ENCODE measurements around the gene ODF2L. TPM values are rescaled to one million over a fixed set of nuclear protein-coding genes. Genes with fewer than 3 reads are reported as not detected.

The ODF2L gene
- total RNA-seq, 4 donors from 2014 or later: 48.2 to 111 (median 64.7) TPM

- TF ChIP-seq CTCF (IDR thresholded peaks at IDR 0.05) (no peak), POLR2A (IDR thresholded peaks at IDR 0.05) (no peak)
- H3K4me3 ChIP-seq (replicated peaks in 1 of 3): no peak overlapping the region
- intact Hi-C loops (cut with DNase I): loop anchor here (10.0 kb wide), 1 partner anchor 116 kb away; no protein-coding TSS in a partner anchor
- H3K36me3 ChIP-seq: no peaks in the 10 kb centered on the region
- no peaks in the 10 kb centered on the region for H3K27me3 ChIP-seq
- 80 to 100% methylated on average over 1 of the region's 1 CpG for WGBS, 2 donors
- no peaks in the 10 kb centered on the region for H3K9me3 ChIP-seq
- H3K27ac ChIP-seq: no peak overlapping the region
- H3K4me1 ChIP-seq: no peaks in the 10 kb centered on the region
- DNase-seq: no peak
These were observed 17.3 kb downstream of the ODF2L start for GRCh38 chr1:86378813-86379212.

GRCh38 chr1:86377341-86377740 lies 18.8 kb downstream of the ODF2L start:
- TF ChIP-seq POLR2A (IDR thresholded peaks at IDR 0.05): no peak
- TF ChIP-seq CTCF (IDR thresholded peaks at IDR 0.05): no peak
- 92 to 100% methylated on average over 1 of the region's 1 CpG for WGBS, 2 donors

GRCh38 chr1:86375688-86376087 lies 20.4 kb downstream of the ODF2L start:
- no peak overlapping the region for H3K4me3 ChIP-seq (replicated peaks in 1 of 3)
- no peaks in the 10 kb centered on the region for H3K36me3 ChIP-seq
- H3K4me1 ChIP-seq: no peaks in the 10 kb centered on the region
- WGBS, 2 donors: 85 to 94% methylated on average over 1 of the region's 1 CpG
- DNase-seq: no peak
- intact Hi-C loops (cut with DNase I): loop anchor here (10.0 kb wide), 1 partner anchor 119 kb away; no protein-coding TSS in a partner anchor
- no peak for TF ChIP-seq POLR2A (IDR thresholded peaks at IDR 0.05)
- no peak for TF ChIP-seq CTCF (IDR thresholded peaks at IDR 0.05)
- no peaks in the 10 kb centered on the region for H3K27me3 ChIP-seq
- H3K9me3 ChIP-seq: no peaks in the 10 kb centered on the region
- H3K27ac ChIP-seq: no peak overlapping the region

More at GRCh38 chr1:86377341-86377740, 18.8 kb downstream of the ODF2L start:
- H3K27ac ChIP-seq: no peak overlapping the region
- no peaks in the 10 kb centered on the region for H3K4me1 ChIP-seq
- no peak for DNase-seq
- H3K4me3 ChIP-seq (replicated peaks in 1 of 3): no peak overlapping the region
- intact Hi-C loops (cut with DNase I): loop anchor here (10.0 kb wide), 1 partner anchor 117 kb away; no protein-coding TSS in a partner anchor
- H3K9me3 ChIP-seq: no peaks in the 10 kb centered on the region
- no peaks in the 10 kb centered on the region for H3K36me3 ChIP-seq
- H3K27me3 ChIP-seq: no peaks in the 10 kb centered on the region

- DNase-seq: no peak
- Histone ChIP-seq H3K27ac (no peak overlapping the region), H3K4me1 (no peaks in the 10 kb centered on the region), H3K36me3 (no peaks in the 10 kb centered on the region), H3K9me3 (no peaks in the 10 kb centered on the region), H3K4me3 (replicated peaks in 1 of 3) (no peak overlapping the region), H3K27me3 (no peaks in the 10 kb centered on the region)
- TF ChIP-seq POLR2A (IDR thresholded peaks at IDR 0.05) (no peak), CTCF (IDR thresholded peaks at IDR 0.05) (no peak)
- intact Hi-C loops (cut with DNase I): loop anchor here (10.0 kb wide), 1 partner anchor 124 kb away; no protein-coding TSS in a partner anchor
These were observed 25.5 kb downstream of the ODF2L start for GRCh38 chr1:86370601-86371022.

- Histone ChIP-seq H3K27ac (no peak overlapping the region), H3K4me3 (replicated peaks in 1 of 3) (no peak overlapping the region), H3K9me3 (no peaks in the 10 kb centered on the region), H3K27me3 (no peaks in the 10 kb centered on the region), H3K36me3 (no peaks in the 10 kb centered on the region), H3K4me1 (no peaks in the 10 kb centered on the region)
- WGBS, 2 donors: 93 to 95% methylated on average over 6 of the region's 6 CpGs
- no peak for DNase-seq
- TF ChIP-seq CTCF (IDR thresholded peaks at IDR 0.05): no peak
- no peak for TF ChIP-seq POLR2A (IDR thresholded peaks at IDR 0.05)
- intact Hi-C loops (cut with DNase I): no loop called here
These were observed 30.2 kb downstream of the ODF2L start for GRCh38 chr1:86365896-86366295.

All from thyroid gland (tissue), 4 donors.